GM21786 (cell line): ENCODE results near the gene TMEM191C.
"Not testable (repeated sequence)": the region's sequence is repeated elsewhere in the genome, so short reads cannot be mapped to it uniquely, and the experiment has no call there.

Experiments
- ATAC-seq: cut with Tn5 transposase; IDR thresholded peaks from one replicate; pipeline ENCODE4 v1.9.1; 2021; ENCODE audit not compliant: unreplicated experiment

The TMEM191C gene

DNA sequence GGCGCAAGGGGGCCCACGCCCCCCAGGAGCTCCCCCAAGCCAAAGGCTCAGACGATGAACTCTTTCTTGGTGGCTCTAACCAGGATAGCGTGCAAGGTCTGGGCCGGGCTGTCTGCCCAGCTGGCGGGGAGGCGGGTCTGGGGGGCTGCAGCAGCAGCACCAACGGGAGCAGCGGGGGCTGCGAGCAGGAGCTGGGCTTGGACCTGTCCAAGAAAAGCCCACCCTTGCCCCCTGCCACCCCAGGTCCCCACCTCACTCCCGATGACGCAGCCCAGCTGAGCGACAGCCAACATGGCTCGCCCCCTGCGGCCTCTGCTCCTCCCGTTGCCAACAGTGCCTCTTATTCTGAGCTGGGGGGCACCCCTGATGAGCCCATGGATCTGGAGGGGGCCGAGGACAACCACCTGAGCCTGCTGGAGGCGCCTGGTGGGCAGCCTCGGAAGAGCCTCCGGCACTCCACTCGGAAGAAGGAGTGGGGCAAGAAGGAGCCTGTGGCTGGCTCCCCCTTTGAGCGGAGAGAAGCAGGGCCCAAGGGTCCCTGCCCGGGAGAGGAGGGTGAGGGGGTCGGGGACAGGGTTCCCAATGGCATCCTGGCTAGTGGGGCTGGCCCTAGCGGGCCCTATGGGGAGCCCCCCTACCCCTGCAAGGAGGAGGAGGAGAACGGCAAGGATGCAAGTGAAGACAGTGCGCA, 21.6 kb upstream of the TMEM191C start:
- no peak for ATAC-seq

DNA sequence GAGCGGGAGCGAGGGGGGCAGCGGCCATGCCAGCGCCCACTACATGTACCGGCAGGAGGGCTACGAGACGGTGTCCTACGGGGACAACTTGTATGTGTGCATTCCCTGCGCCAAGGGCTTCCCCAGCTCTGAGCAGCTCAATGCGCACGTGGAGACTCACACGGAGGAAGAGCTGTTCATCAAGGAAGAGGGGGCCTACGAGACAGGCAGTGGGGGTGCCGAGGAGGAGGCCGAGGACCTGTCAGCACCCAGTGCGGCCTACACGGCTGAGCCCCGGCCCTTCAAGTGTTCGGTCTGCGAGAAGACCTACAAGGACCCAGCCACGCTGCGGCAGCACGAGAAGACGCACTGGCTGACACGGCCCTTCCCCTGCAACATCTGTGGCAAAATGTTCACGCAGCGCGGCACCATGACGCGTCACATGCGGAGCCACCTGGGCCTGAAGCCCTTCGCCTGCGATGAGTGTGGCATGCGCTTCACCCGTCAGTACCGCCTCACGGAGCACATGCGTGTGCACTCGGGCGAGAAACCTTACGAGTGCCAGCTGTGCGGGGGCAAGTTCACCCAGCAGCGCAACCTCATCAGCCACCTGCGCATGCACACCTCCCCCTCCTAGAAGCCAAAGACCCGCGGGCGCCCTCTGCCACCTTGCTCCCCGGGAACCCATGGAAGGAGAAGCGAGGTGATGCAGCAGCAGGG, 20.9 kb upstream of the TMEM191C start:
- ATAC-seq: no peak

DNA sequence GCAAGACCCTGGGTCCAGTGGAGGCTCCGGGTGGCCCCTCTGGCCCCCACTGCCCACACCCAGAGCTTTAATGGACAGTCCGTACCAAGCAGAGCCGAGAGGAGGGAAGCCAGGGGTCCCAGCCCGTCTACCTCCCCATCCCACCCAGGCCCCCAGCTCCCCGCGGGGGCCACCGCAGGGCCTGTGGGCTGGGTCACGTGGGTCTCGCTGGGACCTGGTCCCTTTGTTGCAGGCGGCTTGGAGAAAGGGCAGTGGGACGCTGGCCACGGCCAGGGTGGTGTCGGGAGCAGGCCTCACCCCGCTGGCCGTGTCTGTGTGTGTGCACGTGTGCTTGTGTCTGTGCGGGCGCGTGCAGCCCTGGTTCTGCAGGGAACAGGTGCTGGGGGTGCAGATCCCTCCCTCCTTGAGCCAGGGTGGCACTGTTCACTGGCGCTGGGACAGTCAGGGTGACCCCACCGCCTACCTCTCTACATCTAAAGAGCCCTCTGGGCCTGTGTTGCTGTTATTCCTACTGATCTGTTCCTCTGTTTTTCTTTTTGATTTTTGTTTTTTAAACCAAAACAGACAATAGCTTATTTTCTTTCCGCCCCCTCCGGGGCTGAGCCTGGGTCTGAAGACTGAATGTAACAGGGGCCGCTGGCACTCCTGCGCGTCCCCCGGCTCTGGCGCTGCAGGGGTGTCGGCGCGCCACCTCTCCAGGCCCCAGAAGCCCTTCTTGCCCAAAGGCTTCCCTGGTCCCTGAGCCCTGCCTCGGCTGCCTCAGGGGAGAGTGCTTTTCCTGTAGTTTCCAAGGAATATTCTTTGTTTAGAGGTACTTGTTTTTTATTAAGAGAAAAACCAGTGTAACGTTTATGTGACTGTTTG, 20.1 kb upstream of the TMEM191C start:
- ATAC-seq: no peak

DNA sequence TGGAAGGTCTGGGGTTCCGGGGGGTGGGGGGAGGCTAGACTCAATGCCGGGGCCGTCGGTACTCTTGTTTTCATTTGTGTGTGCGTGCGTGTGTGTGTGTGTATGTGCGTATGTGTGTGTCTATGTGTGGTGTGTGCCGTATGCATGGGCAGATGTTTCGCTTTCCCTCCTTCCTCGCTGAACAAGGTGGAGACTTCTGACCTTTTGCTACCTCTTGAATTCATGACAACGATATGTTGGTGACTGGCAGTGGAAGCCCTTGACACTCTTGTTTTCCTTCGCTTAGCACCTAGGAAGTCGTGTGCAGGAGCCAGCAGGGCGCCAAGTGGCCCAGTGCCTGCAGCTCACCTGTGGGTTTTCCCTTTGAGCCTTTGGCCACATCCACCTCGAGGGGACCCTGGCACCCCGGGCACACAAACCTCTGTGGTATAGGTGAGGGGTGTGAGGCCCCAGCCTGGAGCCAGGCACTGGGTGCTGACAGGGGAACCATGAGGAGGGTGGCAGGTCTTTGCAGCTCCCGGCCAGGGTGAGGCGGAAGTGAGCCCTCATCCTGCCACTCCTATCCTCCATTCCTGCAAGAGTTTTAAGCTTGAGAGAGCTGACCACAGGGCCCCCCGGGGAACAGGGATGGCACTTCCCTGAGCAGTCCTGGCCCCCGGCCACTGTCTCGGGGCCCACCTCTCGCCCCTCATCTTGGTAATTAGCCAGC, 19.3 kb upstream of the TMEM191C start:
- ATAC-seq: no peak

DNA sequence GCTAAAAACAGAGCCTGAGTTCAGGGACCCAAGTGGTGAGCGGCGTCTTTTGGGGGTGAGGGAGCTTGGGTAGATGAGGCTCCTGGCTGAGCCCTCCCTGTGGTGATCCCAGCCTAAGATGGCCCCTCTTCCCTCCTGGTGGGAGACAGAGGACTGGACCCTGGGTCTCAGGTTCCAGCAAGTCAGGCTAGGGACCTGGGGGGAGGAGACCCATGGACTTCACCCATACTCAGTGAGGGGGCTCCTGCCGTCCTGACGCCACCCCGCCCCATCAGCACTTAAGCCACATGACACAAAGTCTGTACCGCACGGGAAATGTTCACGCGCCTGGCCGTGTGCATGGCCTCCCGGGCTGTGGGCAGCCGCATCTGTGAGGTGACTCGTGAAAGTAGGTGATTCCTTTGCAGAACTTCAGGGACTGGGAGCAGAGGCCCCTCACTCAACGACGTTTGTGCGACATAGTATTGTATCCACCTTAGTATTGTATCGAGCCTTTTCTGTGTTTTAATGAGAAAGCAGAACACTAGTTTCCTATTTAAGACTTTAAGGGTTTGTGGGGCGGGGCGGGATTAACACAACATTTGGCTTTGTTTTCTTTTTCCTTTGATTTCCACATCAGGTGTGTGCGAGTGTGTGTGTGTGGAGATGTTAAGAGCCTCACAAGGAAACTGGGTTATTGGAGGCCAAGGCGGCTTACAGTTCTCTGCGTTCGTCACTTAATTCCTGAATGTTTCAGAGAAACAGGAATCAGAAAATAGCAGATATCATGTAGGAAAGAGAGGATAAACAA, 18.4 kb upstream of the TMEM191C start:
- no peak for ATAC-seq

DNA sequence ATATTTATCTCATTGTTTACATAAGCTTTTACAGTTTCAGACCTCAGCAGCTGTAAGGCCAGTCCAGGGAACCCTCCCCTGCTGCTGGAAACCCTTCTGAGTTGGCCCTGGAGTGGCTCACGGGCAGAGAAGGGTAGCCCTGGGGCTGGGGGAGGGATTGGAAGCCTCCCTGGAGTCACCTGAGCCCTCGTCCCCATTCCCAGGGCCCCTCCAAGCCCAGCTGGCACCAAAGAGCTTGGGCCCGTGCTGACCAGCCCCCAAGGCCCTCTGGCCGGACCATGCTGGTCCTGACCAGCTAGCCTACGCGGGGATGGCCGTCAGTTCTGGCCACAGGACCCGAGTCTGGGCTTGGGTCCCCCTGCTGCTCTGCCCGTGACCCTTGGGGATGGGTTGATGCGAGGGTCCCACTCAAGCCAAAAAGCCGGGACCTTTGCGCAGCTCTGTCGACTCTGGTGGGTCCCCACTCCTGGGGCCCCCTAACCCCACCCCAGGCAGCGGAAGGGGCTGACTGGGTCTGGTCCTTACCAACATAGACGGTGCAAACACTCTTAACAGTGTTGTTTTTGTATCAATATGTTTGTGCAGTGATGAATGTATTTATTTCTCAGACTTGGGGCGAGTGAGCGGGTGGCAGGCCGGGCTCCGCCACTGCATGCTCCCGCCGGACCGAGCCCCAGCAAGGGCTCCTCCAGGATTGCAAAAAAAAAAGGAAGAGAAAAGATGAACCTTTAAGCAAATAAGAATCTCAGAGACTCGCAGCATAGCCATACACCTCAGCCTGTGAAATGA, 17.5 kb upstream of the TMEM191C start:
- ATAC-seq: no peak

DNA sequence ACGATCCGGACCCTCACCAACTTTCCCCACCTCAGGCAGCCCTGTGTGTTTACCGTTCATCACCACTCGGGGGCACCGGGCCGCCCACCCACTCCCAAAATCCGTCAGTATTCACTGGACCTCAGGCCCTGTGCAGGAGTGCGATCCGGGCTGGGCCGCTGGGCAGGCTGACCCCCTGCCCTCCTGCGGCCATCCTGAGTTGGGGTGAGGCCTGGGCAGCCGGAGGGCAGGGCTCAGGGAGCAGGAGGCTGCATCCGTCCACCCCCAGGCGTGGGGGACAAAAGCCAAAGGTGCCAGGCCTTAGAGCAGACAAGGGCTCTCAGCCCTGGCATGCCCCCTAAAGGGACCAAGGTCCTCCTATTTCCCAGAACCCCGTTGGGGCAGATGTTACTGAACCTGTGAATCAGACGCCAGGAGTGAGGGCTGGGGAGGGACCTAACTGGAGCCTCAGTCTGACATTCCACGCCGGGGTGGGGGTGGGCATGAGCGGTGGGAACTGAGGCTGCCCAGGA, 16.8 kb upstream of the TMEM191C start:
- ATAC-seq: no peak

DNA sequence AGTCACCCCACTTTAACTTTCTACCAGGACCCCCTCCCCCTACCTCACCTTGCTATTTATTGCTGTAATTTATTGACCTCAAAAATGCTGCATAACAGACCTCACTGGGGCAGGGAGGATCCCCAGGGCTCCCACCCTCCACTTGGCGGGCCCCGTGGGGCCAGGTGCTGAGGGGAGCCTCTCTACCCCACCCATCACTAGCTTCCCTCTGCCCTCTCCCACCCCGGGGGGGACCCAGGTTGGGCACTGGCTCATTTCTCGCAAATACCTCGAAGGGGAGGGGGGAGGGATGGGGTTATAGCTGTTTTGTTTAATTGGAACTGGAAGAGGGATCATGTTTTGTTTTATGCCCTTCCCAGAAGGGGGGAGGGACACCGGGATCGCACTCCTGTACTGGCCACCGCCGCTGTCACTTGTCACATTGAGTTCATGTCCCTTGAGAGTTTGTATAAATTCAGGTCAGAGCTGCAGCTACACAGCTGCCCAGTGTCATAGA, 16.3 kb upstream of the TMEM191C start:
- ATAC-seq: no peak

DNA sequence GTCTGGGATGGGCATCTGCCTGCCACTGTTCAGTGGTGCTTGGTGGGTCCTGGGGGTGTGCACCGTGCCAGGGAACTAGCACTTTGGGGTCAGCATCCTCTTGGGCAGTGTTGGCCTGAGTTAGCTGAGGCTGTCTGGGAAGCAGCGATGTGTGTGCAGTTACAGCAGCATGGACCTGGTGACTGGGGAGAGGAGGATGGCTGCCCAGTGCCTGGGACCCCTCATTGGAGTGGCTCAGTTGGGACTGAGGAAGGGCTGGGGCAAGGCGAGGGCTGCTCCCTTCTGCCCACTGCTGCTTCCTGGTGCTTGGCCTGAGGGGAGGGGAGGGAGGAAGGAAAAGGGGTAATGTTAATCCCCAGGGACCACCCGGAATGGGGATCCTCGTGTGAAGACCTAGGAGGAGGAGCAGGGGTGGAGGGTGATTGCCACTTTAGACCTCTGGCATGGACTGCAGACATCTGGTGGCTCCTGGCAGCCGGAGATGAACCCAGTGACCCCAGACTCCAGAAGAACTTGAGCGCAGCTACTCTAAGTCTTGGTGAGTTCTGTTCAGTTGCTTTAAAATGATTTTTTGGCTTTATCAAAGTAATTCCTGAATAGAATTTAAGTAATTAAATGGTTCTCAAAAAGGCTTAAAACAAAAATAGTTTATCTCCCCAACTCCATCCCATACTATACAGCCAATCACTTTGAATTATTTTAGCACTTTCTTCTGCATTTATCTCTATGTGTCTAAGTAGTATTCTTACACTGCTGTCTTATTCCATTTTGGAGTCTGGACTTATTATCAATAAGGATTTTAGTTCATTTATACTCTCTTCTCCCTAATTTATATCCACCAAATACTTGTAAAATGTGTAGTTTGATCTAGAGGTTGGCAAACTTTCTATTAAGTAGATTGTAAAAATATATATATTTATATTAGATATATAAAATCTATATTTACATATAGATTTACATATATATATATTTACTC, 15.4 kb upstream of the TMEM191C start:
- no peak for ATAC-seq

DNA sequence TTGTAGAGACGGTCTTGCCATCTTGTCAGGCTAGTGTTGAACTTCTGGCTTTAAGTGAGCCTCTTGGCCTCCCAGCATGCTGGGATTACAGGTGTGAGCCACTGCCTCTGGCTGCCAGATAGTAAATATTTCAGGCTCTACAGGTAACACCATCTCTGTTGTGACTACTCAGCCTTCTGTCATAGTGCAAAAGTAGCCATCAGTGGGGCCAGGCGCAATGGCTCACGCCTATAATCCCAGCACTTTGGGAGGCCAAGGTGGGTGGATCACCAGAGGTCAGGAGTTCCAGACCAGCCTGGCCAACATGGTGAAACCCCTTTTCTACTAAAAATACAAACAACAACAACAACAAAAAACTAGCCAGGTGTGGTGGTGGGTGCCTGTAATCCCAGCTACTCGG, 14.5 kb upstream of the TMEM191C start:
- not testable (repeated sequence) for ATAC-seq

DNA sequence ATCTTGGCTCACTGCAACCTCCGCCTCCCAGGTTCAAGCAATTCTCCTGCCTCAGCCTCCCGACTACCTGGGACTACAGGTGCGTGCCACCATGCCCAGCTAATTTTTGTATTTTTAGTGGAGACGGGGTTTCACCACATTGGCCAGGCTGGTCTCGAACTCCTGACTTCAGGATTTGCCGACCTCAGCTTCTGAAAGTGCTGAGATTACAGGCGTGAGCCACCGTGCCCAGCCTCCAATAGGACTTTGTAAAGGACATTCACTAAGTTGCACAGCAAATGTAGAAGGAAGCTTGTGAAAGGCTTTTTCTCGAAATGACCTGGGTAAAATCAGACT, 12.2 kb upstream of the TMEM191C start:
- not testable (repeated sequence) for ATAC-seq

DNA sequence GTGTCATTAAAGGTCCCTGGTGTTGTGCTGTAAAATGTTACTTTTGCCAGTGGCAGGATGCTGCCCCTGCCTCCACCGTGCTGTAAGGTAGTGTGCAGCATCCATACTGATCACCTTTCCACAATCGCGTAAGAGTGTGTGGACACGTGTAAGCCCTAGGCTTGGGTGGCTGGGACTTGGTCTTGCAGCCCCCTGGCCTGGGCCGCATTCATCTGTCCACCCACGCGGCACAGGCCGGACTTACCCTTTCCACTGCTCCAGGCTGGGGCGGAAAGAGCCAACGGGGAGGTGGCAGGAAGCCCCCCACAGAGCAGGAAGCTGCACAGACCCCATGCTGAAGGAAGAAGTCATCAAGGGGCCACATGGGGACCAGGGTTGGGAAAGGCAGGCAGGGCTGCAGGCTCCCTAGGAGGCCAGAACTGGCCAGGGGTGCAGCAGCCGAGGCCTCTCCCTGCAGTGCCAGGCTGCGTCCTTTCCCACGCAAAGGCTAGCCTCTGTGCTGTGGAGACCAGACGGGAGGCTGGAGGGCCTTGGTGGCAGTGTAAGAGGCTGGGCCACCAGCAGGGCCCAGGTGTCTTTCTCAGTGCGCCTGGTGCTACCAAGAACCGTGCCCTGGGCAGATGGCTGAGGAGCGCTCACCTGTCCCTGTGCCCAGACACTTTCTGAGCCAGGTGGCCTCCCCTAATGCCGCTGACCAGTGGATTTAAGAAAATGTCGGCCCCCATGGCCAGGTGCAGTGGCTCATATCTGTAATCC, 11.7 kb upstream of the TMEM191C start:
- no peak for ATAC-seq

DNA sequence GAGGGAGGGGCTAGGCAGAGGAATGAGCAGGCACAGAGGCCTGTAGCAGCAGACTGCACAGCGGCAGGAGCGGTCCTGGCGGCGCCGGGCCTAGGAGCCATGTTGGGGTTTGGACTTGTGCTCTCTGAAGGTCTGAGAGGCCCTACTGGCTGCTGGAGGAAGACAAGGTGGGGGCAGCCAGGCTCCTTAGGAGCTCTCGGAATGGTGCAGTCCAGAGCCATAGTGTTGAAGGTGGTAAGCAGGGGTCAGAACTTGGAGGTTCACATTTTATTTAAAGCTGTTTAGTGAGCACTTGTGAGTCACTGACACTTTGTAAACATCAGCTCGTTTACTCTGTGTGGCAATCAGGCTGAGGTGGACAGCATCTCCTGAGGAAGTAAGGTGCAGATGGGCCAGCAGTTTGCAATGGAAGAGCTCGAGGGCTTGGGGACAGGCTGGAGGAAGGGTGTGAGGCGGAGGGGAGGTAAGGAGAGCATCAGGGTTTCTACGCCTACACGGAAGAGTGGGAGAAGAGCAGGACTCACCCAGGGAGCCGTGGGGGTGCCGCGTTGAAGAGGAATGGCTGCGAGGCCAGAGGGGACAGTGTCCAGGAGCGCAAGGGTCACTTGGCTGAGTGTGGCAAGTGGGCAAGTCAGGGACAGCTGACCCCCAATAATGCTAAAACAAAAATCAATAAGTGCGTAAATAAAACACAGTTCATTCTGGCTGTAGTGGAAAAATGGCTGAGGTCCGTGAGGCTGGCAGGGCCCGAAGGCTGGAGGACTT, 10.0 kb upstream of the TMEM191C start:
- no peak for ATAC-seq

DNA sequence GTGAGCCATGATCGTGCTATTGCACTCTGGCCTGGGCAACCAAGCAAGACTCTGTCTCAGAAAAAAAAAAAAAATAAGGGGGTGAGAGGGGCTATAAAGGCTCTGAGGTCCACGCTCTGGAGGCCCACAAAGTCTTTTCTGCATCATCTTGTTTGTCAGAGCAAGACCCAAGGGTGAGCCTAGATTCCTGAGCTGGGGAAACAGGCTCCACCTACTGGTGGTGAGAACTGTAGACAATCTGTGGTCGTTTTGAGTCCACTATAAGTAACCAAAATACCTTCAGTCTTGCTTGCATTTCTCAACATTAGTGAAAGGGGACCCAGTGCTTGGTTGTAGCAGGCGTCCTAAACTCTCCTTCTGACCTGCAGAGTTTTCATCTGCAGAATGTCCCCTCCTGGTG, 4.5 kb upstream of the TMEM191C start:
- ATAC-seq: not testable (repeated sequence)

DNA sequence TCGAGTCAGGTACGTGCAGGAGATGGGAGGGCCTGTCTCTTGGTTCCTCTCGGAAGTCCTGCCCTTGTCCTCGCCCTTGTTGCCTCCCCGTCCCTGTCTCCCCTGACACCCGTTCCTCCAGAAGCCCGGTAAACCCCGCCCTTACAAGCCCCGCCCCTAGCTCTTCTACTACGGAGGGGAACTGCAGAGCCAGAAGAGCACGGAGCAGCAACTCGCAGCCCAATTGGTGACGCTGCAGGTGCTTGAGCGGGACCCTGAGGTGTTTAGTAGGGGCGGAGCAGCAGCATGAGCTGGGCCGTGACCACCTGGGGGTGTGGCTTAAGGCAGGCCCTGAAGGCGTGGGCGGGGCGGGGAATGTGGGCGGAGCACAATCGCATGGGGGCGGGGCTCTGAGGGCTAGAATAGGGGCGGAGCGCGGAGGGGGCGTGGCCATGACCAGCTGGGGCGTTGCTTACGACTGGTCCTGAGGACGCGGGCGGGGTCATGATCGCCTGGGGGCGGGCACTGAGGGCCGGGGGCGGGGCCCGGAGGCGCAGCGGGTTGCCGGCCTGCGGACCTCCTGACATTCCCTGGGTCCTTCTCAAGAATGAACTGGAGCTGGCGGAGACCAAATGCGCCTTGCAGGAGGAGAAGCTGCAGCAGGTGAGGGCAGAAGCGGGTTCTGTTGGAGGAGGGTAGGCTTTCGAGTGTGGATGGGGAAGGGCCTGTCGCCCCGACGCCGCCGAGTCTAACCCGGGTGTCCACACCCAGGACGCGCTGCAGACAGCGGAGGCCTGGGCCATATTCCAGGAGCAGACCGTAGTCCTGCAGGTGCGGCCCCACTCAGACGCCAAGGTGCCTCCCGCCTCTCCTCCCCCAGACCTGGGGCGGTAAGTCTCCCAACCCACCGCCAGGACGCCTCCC, 1.3 kb downstream of the TMEM191C start:
- peak; percentile 89 for ATAC-seq
